UCSD-AML1 (cell line): ENCODE data around the gene KCTD16.

ENCODE experiments used
- DNase-seq: peaks from one replicate; lab custom pipeline; 2025; ENCODE audit not compliant: unreplicated experiment; lab: John Stamatoyannopoulos, UW

Gene KCTD16

DNA sequence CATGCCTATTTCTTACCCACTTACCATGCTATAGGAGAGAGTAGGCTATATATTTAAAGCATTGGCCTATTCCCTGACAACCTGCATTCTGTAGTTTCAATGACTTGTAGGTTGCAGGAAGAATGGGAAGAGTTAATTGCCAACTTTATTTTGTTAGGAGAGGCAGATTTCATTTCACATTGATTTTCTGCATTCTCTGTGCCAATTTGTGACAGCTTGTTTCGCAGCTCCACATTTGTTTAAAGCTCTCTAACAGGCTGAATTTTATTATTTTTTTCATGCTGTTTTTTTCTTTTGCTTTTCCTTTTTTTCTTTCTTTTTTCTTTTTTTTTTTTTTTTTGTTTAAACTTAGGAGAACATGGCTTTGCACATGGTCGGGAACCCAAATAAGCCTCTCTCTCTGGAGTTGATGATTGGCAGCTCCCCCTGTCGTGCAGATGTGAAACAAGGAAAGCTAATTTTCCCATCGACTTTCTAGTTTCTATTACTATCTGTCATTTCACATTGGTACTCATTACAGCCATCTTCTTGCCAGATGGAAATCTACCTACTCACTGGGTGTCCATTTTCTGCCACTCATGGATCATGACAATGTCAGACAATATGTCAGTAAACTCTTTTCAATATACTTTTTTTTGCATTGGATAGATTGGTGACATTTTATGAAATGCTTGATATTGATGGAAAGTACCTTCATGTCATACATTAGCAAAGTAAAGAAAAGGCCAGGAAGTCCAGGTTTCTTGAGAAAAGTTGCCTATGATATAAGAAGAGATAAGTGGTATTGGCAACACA lies 223.2 kb downstream of the KCTD16 start:
- no peak for DNase-seq

DNA sequence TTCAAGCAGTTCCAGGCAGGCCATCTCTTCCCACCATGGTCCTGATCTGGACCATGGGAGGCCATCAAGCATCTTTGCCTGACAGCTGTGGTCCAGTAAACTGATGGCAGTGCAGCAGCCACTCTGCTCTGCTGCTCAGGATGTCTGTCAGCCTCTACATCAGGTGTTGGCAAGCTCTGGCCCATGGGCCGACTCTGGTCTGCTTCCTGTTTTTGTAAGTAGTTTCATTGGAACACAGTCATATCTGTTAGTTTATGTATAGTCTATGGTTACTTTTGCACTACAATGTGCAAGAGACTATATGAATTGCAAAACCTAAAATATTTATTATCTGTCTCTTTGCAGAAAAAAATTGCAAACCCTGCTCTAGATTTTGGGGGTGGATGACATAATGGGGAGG lies 225.0 kb downstream of the KCTD16 start:
- DNase-seq = no peak

DNA sequence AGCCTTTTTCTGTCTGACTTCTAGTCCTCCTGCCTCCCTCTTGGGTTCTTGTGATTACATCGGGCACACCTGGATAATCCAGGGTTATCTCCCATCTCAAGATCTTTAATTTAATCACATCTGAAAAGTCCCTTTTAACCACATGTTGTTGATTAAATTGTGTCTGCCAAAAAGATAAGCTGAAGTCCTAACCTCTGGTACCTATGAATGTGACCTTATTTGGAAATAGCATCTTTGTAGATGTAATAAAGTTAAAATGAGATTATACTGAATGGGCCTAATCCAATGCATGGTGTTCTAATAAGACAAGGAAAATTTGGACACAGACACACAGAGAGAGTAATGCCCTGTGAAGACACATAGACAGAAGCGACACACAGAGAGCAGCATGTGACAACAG lies 232.4 kb downstream of the KCTD16 start:
- no peak for DNase-seq

DNA sequence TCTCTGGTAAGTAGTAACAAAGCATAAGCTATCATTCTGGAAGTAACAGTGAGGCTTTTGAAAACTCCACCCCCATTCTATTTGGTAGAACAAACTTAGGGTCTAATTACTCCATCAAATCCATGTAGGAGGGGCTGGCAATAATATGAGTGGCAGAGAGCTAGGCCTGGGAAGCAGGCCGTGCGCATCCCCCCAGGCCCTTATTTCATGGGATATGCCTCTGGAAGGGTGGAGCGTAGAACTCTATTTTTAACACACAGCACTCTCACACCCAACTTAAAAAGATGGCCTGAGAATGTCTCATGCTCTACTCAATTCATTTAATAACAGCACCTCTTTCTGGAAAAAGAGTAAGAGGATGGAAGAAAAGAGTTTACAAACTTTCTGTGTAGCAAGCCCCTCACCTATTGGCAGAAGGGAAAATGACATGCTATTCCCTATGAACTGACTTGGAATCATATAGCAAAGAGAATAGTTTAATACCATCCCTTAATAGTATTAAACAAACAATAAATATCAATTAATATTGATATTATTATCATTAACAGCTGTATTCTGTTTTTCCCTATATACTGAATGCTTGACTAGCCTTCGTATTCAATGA lies 233.2 kb downstream of the KCTD16 start:
- no peak for DNase-seq

DNA sequence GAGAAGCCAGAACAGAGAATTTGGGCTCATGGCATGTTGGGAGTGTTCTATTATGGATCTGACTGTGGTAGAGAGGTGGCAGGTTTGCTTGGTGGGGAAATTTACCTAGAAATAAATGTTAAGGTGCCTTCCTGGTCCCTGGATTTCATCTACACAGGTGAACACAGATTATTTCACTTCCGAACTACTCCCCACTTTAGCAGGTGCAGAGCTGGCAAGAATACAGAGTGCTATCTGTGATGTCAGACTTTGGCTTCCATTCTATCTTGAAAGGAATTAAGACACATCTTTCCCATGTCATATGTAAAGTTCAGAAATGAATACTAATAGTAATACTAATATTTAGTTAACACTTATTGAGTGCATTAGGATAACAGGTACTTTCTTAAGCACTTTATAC lies 234.0 kb downstream of the KCTD16 start:
- DNase-seq = no peak

DNA sequence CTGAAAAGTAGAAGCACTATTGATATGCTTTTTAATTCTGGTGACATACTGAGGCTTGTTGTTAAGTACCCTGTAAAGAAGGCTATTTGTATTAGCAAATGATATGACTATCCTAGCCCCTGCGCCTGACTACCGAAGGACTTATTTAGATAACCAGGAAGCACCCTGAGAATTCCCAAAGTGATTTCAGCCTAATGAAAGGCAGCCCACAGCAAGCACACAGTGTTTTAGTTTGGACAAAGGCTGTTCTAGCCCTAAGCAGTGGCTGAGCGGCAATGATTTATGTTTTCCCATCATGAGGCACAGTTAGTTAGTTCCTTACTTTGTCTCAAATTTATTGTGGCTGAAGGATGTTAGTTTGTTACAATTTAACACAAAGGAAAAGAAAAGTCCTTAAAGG lies 235.3 kb downstream of the KCTD16 start:
- DNase-seq = no peak

DNA sequence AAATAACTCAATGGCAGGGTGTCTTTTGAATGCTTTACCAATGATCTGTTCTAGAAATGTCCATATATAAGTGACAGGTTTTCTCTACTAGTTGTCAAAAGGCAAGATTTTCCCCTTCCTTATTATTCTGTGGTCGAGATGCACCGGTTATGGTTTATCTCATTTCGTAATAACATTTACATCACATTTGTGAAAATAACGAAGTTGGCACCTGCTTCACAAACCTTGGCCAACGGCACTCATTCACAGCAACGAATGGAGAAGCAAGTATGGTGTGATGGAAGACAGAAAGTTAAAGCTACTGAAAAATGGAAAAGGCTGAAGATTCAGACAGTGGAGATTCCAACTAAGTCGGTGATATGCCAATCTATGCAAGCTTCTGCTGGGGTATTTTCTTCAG lies 235.8 kb downstream of the KCTD16 start:
- no peak for DNase-seq

DNA sequence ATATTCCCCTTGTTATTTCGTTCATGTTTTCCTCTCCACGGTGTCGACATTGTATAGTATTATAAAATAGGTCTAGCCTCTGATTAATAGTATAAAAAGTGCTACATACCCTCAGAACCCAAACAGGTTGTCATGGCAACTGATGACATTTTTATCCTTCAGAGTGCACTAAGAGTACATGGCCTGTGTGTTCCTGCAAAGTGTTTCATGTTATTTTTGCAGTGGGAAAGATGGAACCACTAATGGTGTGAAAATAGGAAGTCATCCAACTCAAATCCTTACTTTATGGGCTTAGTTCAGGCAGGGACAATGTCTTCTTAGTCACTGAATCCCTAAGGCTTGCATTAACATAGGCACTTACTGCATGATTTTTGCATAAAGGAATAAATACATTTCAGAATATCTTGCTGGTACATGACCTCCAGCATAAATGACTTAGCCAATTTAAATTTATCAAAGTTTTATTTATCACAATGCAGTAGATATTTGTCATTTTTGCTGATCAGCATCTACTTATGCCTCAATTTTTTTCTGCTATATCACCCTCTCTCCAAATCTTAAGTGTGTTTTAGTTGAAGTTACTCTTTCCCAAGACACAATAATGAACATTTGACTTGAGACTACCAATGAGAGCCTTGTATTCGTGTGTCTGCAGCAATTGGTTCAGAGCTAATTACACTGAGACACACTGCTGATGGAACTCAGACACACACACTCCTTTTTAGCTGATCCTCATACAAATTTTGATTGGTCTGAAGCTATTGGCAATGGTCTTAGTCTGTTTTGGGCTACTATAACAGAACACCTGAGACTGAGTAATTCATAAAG lies 243.7 kb downstream of the KCTD16 start:
- DNase-seq = no peak

DNA sequence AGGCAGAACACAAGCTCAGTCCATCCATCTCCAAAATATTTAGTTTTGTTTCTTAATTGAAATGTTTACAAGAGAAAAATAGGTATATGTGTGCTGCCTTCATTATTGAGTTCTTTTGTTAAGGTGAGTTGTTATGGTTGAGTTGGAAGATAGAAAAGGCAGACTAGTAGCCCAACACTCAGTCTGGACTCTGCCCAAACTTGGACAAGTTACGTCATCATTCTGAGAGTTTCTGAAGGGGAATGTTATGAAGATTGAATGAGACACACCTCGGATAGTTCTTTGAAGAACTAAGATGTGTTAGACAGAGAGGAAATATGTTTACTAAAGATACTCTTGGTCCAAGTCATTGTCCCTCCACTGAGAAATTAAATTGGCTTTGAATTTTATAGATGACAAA lies 245.5 kb downstream of the KCTD16 start:
- DNase-seq = no peak

DNA sequence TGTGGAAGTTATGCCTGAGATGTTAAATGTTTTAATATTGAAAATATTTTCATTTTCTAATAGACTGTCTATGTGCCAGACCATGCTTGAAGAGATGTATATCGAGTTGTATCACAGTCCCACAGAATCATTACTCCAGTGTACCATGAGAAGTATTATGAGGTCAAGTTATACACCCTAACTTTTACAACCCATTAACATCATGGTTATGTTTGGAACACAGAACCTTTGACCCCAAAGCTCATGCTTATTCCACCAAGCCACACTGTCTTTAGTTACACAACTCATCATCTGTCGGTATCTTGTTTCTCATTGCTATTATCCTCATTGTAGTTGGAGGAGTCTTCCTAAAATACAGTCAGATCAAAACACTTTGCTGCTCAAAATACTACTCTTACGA lies 248.0 kb downstream of the KCTD16 start:
- no peak for DNase-seq

DNA sequence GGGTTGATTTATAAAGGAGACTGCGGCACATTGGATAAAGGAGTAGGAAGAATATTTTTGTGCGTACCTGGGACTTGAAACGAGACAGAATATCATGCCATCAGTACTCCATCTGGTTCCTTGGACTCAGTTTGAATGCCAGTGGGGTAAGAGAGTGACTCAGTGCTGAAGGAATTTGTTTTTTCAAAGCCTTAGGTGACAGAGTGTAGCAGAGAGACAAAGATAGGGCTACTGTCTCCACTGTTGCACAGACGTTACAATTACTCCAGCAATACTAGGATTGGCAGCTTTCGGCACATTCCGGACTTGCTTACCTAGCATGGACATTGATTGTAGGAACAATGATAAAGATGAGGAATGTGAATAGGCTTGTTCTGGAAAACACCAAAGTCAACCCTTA lies 250.7 kb downstream of the KCTD16 start:
- no peak for DNase-seq

DNA sequence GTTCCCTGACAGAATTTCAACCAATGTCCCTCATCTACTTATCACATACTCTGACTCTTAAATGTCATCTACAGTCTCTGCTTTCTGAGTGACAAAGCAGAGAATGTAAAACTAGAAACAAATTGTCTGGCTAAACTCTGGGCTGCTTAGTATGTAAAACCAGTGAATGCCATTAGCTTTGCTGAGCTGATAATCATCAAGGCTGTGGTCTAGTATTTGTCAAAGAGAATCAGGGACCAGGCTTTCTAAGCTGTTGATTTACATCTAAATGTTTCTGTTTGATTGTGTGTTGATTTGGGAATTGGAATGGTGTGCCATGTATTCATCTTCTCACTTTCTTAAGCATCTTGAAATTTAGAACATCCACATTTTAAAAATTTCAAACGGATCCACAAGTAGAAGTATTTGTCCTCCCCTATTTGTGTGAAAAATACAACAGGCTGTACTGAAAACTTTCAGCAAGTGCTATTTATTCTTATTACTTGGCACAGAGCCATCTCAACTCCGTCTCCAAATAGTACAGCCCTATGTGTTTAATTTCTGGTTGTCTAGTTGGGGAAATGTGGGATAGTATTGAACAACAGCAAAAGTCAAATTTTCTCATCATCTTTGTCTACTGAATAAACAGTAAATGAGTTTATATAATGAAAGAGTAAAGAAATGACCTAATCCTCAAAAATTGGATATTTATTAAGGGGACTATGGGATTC lies 251.5 kb downstream of the KCTD16 start:
- no peak for DNase-seq

DNA sequence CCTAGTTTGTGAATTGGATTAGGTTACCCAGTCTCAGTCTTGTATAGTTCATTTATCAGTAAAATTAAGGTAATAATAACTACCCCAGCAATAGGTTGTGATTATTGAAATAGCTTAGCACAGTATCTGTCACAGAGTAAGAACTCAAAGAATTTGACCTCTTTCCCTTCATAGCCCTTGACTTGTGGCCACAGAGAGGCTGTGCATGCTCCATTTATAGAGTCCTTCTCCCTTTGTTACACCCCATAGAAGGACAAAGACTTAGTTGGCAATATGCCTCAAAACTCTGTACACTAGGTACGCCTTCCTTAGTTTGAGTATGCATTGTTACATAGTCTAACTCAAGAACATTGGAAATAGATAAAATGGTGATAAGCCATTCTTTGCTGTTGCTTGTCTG lies 257.2 kb downstream of the KCTD16 start:
- no peak for DNase-seq

DNA sequence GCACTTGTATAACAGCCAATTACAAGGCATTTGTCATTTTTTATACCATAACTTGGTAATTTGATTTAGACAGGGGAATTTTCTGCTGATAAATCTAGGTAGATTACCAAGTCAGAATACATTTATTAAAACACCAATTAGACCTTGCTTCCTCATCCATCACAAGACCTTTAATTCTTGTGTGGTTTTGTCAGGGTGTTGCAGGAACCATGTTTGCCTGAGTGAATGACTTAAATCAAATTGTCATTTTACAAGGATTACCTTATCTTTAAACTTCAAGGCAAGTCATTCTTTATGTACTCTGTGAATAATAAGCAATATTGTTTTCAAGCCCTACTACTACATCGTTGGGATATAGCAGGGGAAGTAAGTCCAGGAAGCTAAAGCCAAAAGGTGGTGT lies 257.7 kb downstream of the KCTD16 start:
- no peak for DNase-seq

DNA sequence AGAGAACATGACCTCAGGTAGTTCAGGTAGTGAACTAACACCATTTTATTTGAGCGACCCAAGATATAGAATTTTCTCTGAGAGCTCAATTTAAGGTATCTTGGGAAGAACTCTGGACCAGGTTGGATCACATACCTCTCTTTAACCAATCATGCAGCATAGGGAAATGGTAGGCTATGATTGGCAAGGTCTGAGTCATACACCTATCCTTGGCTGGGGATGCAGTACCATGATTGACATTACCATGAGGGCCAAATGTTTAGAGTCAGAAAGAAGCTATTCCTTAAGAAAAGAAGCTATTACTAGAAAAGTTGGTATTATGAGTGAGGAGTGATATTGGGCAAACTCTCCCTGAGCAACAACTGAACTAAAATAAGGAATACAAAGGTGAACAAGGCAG lies 258.7 kb downstream of the KCTD16 start:
- DNase-seq = no peak

DNA sequence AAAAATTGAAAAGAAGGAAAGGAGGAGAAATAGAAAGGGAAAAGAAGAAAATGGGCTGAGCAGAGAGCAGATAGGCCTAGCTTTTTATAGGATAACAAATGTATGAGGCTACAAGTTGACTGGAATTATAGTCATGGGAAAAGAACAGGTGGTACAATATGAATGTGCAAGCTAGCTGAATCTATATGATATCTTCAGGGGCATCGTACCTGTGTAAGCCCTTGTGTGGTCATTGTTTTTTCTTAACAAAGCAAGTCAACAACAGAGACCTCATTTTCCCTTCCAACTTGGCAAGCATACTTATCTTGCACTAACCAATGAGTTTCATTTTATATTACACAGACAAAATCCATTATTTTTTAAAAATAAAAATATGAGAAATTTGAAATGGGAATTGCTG lies 259.2 kb downstream of the KCTD16 start:
- no peak for DNase-seq

DNA sequence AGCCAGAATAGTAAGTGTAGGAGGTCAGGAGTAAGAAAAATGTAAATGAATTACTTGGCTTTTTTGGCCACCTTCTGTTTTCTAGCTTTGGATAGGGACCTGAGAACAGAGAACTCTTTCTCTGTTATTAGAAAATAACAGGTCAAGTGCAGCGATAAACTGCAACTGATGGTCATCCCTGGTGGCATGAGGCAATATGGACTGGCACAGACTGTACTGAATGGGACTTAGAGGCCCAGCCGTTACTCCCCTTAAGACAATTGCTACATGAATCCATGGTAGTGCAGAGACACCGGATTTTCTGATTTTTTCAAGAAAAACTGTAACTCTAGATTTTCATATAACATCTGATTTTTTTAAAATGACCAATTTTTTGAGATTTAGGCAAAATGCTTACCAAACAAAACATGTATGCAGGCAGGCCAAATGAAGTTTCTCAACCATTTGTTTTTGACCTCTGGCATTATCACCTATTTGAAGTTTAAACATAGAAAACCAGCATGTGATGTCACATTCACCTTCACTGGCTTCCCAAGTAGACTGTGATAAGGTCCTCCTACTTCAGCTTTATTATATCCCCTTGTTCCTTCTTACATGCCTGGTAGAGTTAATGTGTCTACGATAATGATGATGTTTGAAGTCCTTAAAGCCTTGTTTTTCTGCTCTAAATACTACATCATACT lies 262.6 kb downstream of the KCTD16 start:
- DNase-seq = no peak

DNA sequence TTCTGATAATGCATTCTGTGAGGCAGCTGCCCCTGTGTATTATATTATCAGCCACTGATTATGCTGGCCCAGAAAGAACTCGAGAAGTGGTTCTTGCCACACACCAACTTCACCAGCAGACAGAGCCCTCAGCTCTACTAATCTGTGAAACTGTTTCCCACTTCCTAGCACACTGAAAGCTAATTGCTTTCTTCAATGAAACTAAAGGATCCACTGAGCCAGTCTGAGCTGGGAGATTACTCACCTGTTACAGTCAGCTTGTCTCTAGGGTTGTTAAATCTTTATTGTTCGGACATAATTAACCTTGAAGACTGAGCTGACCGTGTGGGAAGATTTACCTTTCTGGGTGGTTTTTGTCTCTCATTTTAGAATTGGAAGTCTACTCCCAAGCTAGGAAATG lies 263.2 kb downstream of the KCTD16 start:
- no peak for DNase-seq

DNA sequence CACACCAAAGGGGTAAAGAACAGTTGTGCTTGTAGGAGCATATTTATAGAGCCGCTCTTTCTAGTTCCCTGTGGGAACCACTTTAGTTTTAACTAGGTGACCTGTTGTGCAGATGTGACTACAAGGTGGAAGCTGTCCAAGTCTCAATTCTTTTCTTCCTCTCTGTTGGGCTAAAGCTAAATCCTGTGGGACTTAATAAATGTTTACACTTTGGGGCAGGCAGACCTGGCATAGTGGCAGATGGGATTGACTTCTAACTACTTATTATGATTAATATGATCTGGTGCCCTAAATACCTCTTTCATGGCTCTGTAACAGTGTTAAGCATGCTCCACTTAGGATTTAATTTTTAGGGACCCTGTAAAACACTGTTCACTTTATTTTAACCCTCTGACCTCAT lies 265.3 kb downstream of the KCTD16 start:
- DNase-seq = no peak

DNA sequence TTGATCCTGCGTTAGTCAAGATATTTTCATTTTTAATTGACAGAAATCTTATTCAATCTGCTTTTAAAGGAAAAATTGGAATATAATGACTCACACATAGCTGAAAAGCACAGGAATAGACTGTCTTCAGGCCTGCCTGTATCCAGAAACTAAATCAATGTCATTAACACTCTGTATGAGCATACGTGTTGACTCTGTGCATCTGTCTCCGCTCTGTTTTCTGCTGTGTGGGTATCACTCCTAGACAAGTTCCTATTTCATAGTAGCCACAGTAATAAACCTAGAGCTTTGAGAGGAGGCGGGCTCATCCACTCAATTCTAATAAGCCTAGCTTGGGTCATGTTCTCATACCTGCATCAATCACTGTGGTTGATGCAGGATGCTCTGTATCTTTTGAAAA lies 267.6 kb downstream of the KCTD16 start:
- DNase-seq = no peak

DNA sequence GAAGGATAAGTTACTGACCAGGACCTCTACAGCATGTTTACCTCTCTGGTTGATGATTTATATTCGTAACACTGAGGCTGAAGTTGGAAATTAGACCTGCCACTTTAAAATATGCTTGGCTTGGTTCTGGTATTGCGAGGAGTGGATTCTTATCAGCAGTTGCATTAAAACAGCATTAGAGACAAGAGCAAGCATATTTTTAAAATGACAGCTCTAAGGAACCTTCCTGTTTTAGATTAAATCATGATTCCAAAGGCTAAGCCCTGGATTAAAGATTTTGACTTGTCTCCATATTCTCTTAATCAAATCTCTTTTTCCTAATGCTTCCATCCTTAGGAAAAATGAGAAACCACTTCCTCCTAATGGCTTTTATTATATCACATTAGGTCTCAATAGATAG lies 277.8 kb downstream of the KCTD16 start:
- no peak for DNase-seq
